Activated T-cell treated with anti-CD3 and anti-CD28 coated beads, Interleukin-2, amount 50 U/mL, for 1 hour (primary cell): ENCODE measurements around the gene HOXD1.
A peak's percentile ranks its signal among the peaks of the same experiment; 100 is the strongest.

Experiments
- DNase-seq: peaks from one replicate; pipeline ENCODE4 v3.0.0-alpha.2; 2020

Gene HOXD1

DNA sequence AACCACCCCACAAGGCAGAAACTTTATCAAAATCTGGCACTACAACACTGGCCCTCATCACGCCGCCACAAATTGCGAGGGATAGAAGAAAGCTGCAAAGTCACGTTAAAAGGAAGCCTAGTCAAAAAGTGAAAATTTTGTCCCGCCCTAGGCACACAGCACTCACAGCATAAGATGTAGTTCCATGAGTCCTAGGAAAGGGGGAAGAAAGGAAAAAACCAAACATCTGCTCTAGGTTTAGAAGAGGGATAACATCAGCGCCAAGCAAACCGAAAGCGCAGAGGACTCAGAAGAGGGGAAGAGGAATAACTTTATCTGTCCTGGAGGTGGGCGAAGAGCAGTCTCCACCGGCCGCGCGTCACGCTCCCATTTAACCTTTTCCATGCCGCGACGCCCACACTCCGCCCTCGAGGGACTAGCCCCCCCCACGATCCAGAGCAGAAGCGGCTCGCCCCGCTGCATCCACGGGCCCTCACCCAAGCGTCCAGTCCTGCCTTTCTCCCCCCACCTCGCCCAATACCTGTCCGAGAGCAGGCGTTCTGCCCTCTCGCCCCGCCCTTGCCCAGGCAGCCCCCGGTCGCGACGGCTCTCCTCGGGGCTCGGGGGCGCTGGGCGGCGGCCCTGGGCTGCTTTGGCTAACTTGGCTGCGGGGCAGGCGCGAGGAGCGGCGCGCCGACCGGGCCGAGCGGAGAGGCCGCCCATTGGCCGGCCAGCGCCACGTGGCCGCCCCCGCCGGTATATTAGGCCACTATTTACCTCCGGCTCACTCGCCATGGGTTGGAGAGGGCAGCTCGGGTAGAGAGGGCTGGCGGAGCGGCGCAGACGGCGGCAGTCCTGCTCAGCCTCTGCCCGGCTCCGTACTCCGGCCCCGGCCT, at the start of gene HOXD1:
Gene HOXD1 (plus strand): TSS at position 770 of the 875 bp plus-strand sequence. CDS start 134 bp downstream, outside the sequence.
- no peak for DNase-seq

DNA sequence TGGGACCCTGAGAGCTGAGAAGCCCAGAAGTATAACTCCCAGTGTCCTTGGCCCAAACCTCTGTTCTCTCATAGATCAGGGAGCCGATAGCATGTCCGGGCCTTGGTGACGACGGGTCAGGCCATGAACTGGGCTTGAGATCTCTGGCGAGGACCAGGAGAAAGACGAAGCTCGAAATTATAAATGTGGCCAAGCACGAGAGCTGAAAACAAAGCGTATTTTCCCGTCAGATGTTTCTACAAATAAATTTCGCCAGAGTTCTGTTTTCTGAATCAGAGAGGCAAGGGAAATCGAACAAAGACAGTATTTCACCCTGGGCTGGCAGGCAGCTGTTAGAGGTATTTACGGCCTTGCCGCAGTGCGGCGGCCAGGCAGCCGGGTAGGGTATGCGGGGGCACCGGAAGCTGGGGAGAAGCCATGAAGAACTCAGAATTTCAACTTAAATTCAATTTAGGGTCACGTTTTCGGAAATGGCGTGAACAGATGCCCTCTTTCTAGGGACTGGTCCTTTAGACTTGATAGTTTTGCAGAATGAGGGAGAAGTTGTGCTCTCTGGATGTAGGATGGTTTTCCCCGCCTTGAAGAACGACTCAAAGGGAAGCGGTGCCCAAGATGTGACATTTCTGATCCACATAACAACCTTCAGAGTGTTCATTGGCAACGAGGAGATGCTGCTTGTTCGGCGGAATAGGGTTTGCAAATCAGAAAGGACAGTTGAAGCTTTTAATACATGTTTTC, 49.4 kb upstream of the HOXD1 start:
- DNase-seq, result no peak

DNA sequence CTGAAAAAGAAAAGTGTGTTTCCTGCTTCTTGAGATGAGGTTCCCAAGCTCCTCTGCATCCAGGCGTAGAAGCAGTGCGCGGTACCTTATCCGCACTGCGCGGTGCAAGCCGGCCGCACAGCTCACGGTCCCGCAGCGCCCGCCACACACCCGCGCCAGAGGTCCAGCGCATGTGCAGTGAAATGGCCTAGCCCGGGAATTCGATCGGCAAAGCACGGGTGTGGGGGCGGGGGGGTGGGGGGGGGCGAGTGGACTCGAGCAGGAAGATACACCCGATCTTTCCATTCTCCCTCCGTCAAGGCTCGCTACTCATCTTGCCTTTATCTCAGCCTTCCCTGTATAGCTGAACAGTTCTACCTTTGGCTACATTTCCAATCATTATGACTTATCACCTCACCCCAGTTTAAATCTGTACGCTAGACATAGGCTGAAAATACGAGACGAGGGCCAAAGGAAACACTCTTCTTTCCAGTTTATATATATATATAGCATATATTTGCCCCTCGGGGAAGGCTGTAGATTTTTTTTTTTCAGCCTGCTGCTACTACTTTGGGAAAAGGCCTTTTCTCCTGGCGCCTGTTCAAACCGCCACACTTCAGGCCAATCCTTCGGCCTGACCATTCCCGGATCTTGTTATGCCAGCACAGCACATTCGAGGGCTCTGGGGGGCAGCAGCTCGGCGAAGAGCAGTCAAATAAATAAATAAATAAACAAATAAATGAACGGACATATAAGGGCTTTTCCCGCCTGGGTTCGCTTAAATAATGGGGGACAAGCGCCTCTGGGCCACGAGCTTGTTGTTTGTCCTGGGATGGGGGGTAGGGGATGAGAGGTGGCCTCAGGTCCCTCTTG, 48.6 kb upstream of the HOXD1 start:
- DNase-seq, result no peak

DNA sequence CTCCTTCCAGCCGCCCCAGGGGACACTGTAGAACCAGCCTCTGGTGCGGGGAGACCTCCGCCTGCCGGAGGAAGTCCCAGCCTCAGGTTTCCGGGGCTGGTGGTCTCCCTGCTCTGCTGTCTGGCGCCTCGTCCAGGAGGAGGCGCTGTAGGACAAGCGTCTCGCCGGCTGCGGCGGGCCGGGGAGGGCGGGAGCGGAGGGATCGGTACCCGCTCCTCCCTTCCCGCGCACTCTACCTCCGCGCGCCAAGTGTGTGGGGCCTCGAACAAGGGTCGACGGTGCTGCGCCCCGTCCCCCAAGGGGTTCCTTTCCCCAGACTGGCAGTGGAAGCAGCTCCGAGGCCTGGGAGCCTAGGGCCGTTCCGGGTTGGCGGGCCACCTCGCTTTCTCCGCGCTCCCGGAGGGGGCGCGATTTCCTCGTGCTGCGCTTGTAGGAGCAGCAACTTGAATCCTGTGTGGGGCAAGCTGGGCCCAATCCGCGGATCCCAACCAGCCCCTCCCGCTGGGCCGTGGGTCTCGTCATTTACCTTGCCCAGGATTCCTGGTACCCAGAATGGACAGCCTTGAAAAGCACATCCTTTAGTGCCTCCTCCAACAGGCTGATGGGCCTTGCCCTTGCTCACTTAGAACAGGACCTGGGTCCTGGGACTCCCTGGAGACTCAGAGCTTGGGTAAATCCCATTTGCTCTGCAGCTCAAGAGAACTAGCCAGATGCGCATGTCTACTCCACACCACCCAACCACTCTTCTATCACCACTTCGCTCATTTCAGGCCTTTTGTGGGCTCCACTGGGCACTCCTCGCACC, 47.8 kb upstream of the HOXD1 start:
- DNase-seq, result peak; percentile 71

DNA sequence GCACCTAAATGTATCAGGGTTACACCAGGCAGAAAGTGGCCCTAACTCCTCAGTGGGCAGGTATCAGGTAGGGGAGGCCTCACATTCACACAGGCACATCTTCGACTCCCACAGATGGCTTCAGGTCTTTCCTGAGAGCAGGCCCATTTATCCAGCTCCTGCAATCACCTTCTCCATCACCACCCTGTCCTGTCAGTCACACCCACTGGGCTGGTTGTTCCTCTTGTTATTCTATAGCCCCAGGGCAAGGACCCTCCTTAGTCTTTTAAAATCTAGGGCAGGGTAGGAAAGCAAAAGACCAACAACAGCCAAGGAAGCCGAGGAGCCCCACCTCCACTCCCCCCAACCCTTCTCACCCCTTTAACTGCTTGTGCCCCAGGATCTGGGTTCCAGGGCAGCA, 46.2 kb upstream of the HOXD1 start:
- no peak for DNase-seq

DNA sequence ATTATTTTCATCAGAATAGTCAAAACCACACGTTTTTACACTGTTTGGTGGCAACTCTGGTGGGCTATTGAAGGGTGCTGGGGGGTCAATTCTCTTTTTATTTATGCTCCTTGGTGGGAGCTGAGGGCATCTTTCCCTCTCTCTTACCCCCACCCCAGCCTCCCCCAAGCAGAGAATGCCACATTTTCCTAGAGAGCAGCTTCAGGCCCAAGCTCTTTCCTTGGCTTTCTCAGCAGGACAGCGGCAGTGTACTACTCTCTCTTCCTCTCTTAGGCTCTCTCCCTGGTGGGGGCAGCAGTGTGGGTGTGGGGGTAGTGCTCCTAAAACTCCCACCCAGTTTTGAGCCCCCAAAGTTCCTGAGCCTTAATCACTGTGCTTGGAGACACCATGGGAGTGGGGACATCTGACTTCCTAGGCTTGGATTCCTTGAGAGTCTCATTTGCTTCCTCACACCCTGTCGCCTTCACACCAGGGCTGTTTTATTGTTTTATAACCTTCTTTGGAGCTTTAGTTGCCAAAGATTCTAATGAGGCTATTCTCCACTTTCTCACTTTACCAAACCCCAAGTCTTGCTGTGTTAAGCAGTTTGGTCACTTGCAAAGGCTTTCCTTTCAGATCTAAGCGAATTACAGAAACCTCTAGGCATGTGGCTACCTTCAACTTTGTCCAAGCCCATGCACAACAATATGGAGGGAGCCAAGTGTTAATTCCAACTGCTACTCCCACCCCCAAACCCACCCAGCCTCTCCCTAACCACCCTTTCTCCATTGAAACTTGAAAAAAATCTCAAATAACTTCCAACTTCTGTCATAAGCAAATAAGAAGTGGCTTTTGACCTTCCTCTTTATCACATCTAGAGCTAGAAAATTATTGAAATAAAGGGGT, 43.1 kb upstream of the HOXD1 start:
- DNase-seq, result no peak

DNA sequence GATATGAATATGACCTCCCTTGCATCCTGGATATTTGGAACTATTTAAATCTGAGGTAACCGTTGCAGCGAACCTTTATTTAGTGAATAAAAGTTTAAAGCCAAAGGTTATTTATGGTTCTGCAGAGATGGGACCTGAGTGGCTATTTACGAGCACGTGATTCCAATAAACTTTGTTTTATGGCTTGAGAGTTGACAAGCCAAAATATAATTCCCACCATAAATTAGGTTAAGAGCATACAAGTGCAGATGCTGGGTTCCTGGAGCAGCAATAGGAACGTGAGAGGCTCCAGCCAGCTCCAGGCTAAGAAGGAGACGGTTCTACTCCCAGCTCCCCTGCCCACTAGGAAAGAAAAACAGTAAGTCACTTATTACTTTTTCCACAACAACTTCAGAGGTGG, 42.4 kb upstream of the HOXD1 start:
- DNase-seq, result no peak

DNA sequence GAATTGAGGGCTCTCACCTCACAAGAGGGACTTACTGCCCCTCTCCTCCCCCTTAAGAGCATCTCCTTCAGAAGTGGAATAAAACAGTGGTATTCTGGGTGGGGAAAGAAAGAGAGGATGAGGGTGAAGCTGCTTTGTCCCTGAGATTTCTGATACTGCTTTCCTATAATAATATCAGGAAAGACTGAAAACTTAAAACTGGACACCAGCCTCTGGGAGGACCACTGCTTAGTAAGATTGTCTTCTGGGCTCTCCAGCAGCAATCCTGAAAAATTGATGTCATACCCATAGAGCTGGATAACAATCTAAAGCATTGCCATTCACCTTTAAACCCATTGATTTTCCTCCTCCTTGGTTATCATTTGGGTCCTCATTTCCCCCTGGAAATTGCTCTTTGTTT, 41.8 kb upstream of the HOXD1 start:
- no peak for DNase-seq

DNA sequence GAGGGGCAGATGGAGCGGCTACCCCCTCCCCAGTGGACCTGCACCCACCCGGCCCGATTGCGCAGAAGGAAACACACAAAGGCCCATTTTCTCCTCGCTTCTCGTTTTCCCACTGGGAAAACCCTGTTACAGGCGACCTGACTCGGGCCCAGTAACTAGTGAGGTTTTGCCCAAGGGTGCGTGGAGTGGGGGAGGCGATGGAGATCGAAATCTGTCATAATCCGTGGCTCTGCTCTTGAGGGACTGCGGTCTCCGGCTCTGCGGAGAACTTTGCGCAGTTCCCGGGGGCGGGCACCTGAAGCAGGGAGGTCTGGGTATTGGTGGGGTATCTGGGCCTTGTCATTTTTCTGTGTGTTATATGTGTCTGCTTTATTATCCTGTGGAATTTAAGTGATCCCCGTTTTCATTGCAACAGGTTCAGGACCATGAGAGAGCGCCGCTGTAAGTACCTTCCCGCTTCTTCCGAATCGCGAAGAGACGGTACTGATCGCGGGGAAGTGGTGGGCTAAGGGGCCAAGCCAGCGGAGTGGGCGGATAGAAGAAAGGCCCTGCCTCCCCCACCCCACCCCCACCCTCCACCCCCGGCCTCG, 41.2 kb upstream of the HOXD1 start:
- no peak for DNase-seq

DNA sequence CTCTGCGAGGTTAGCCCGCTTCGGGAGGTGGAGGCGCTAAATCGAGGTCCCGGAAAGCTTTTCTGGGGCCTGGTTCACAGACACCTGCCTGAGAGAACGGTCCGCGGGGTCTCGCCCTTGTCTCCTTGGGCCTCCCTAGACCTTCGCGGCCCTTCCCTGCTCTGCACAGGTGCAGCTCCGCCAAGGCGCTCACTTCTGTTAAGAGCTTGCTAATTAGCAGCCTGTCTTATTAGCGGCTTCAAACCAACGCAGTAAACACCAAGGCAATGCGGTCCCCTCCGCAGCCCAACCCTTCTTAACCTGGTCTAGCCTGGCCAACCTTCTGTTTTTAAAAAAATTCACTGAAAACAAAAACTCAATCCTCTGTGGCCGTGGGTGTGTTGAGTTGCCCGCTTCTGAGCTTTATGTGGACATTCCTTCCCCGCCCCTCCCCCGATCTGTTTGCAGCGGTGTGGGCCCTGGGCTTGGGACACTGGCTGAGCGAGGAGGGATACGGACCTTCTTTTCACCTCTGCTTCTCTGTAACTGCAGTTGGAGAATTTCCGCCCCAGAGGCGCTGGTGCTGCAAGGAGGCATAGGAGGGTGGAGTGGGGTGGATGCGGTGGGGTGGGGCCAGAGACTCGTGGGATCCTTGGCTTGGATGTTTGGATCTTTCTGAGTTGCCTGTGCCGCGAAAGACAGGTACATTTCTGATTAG, 40.5 kb upstream of the HOXD1 start:
- DNase-seq, result no peak

DNA sequence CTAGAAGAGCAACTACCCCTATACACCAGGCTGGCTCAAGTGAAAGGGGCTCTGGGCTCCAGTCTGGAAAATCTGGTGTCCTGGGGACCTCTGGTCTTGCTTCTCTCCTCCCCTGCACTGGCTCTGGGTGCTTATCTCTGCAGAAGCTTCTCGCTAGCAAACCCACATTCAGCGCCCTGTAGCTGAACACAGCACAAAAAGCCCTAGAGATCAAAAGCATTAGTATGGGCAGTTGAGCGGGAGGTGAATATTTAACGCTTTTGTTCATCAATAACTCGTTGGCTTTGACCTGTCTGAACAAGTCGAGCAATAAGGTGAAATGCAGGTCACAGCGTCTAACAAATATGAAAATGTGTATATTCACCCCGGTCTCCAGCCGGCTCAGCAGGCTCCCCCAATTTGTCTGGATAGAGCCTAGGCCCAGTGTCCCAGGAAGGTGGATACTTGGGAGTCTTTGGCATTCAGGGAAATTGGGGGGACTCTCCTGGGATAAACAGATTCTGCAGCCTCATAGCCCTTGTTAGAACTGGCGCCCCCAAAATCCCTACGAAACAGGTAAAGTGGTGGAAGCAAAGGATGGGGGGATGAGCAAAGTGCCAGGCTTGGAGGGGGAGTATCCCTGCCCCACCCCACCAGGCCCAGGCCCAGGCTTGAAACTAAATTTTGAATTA, 39.6 kb upstream of the HOXD1 start:
- no peak for DNase-seq

DNA sequence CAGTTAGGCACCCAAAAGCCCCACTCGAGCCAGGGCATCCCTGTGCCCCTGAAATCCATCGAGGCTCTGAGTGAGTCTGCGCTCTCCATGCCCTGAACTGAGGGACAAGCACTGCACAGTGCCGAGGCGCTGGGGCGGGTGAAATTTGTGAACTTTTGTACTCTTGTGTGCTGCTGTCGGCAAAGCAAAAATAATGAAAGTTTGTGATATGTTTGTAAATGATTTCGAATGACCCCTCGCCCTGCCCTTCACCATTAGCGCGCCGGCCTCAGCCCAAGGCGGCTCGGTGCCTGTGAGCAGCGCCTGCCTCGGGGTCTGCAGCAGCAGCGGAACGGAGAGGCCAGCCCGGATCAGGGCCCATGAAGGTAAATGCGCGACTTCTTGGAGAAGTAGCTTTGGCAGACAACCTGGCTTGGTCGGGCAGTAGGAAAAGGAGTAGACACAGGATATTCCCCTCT, 39.0 kb upstream of the HOXD1 start:
- no peak for DNase-seq

DNA sequence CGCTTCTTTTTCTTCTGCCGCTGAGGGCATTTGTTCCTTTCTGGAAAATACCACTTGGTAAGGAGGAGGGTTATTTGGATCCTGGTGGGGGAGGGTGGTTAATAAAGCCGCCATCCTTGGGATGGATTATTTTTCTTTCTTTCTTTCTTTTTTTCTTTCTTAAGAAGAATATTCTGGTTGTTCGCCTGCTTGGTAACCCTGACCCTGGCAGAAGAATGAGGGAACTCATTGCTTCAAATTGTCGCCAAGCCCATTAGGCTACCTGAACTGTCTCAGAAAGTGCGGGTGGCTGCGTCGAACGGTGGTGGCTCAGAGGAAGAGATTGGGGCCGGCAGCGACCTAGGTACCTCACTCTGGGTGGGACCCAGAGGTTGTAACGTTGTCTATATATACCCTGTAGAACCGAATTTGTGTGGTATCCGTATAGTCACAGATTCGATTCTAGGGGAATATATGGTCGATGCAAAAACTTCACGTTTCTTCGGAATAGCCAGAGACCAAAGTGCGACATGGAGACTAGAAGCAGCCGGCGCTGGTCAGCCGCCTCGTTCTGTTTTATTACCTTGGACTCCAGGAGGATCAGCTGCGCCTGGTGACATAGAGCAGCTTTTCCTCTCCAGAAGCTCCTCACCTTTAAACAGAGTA, 38.4 kb upstream of the HOXD1 start:
- DNase-seq, result no peak

DNA sequence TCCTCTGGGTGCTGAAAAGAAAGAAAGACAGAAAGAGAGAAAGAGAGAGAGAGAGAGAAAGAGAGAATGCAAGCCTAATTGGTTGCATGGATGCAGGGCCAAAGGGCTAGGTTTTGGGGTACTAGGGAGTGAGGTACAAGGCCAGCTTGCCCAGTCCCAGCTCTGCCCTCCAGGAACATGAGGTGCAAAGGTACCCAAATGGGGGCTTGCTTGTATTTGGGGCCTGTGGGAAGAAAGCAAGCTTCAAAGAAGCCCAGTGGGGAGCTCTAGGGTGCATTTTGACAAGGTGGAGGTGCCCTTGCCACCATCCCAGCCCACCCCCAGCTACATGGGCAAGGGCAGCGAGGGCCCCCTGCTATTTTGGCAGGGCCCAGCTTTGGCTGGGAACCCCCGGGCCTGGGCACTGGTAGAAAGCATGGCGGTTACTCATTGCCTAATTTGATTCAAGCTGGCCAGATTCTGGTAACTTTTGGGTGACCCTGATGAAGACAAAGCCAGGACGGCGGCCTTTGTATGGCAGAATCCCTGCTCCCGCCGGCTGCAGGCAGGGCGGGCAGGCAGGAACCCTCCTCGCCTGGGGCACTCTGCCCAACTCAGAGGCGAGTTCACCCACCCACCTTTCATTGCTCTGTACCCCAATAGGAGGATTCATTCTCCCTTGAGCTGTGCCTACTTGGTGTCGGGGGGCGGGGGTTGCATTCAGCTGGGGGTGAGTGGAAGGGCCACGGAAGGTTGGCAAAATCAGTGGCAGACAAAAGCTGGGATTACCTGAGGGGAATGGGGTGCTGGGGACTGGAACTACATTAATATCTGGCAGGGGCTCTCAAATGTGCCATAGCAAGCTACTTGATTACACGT, 37.7 kb upstream of the HOXD1 start:
- no peak for DNase-seq

DNA sequence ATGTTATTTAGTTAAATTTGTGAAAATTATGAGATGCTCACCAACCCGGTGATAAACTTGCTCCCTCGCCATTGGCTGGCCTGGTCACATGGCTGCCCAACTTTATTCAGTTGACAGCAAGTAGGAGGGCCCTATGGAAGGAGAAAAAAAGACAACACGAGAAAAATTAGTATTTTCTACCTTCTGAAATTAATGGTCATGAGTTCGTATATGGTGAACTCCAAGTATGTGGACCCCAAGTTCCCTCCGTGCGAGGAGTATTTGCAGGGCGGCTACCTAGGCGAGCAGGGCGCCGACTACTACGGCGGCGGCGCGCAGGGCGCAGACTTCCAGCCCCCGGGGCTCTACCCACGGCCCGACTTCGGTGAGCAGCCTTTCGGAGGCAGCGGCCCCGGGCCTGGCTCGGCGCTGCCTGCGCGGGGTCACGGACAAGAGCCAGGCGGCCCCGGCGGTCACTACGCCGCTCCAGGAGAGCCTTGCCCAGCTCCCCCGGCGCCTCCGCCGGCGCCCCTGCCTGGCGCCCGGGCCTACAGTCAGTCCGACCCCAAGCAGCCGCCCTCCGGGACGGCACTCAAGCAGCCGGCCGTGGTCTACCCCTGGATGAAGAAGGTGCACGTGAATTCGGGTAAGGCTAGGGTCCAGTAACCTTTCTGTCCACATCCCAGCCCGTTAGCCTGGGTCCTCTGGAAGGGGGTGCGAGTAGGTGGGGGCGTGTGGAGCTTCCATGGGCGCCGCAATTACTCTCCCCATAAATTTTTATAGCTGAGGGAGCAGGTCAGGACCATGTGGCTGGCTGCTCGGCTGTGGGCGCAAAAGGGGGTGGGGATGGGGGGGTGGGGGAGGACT, 36.8 kb upstream of the HOXD1 start, which contains the start of gene HOXD4:
Gene HOXD4 (plus strand): TSS at position 109 of the 846 bp plus-strand sequence. CDS start 84 bp downstream, at position 193.
- DNase-seq, result no peak

DNA sequence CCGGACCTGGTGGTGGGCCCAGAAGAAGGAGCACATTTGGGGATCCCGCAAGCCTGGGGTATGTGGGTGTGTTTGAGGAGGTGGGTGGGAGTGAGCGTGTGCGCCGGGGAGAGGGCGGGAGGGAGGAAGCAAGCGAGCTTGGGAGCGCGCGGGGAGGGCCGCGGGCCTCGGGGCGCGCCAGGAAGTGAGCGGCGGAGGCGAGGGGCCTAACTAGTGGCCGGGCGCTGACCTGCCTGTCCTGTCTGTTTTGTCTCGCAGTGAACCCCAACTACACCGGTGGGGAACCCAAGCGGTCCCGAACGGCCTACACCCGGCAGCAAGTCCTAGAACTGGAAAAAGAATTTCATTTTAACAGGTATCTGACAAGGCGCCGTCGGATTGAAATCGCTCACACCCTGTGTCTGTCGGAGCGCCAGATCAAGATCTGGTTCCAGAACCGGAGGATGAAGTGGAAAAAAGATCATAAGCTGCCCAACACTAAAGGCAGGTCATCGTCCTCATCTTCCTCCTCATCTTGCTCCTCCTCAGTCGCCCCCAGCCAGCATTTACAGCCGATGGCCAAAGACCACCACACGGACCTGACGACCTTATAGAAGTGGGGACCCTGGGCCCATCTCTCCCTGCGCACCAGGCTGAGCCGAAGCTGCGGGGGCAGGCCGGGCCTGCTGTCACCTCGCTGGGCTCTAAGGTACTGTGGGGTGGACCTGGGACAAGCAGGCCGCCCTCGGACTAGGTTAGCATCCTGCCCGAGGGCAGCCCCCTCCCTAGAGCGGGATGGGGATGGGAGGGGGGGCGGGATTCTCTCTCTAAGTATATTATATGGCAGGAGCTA, 35.9 kb upstream of the HOXD1 start:
- DNase-seq, result no peak
